GM11168 (cell line): ENCODE data around the gene CTNNBL1.

ENCODE experiments used
- in situ Hi-C: fragments of 300-500 bp; cut with MboI; formaldehyde crosslinking; loops from one replicate; pipeline ENCODE4 v1.12.0; 2022; ENCODE audit warnings: low sequenced_read_pairs; ENCODE audit not compliant: unreplicated experiment

Gene CTNNBL1

DNA sequence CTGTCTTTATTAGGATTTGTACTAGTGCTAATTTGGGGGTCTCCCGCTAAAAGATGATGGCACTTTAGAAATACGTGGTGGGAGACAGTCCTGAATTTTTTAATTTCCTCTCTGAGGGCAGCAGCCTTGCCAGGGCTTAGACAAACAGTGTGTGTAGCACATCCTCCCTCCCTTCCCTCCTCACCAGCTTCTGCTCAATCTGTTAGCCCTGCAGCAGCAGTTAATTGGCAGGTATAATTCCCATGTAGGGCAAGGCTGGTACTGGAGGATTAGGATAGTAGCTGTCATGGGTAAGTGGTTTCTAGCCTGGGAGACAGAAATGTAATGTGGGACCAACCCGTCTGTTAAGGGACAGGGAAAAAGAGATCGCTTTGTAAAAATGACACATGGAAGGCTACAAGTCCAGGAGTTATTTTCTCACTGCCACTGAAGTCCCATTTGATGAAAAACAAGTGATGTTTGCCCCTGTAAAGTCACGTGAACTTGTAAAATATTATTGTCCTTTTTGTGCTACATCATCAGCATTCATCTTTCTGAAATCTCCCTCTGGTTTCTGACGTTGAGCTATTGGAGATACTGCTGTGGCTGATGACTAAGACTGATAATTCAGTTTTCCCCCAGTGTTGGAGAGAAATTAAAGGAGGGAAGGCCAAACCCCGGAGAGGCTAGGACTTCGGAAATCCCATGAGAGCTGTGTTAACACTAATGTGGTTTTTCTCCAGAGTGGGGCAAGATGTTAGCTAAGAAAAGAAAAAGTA lies 40.6 kb downstream of the CTNNBL1 start:
- in situ Hi-C loops = no loop called here

DNA sequence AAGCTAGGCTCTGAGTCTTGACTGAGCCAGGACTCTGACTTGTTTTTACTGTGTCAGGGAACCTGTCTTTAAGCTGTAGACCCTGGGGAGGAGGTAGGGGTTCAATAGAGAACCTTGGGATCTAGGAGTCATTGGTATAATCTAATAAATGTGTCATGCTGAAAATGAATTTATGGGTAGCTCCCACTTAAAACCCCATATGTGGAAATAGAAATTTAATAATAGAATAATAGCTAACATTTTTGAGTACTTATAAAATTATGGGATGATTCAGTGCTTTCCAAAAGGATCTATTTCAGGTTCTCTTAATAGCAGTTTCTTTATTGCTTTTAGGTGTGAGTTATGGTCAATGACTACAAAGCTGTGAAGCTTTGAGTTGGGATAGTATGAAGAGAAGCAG lies 41.7 kb downstream of the CTNNBL1 start:
- in situ Hi-C loops = no loop called here

DNA sequence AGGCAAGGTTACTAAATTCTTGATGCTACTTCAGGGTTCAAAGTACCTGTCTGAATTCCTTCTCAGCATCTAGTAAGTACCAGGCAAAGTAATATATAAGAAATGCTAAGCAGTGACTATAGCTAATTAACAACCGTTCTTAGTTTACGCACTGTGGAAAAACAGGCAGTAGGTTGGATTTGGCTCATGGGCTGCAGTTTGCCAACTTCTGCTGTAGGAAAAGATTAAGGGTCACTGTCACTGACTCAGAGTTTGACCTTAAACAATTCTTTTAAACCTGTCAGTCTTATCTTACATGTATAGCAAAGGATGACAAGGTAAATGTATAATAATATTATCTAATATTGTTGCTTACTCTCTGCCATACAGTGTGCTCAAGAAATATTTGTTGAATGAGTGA lies 42.3 kb downstream of the CTNNBL1 start:
- in situ Hi-C loops = no loop called here

GRCh38 chr20:37737826-37738420 lies 44.1 kb downstream of the CTNNBL1 start:
- in situ Hi-C loops = no loop called here

- in situ Hi-C loops = no loop called here
These were observed 47.2 kb downstream of the CTNNBL1 start for GRCh38 chr20:37741055-37741454.

- in situ Hi-C loops = no loop called here
These were observed 47.7 kb downstream of the CTNNBL1 start for GRCh38 chr20:37741570-37741969.

DNA sequence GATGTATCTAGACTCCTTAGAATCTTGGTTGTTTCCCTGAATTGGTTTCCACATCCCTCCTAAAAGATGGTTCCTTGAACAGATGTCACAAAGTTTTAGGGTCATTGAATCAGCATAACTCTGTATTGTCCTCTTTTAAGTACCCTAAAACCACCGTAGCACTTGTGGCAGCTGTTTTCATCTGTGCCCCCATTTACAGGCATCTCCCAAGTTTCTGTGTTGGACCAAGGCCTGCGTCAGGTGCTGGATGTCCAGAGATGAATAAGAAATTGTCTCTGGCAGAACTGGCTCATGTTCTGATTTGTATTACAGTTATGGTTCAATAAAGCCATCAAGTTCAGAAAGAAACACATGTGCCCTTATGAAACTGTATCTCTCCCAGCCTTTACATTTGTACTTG lies 48.3 kb downstream of the CTNNBL1 start:
- in situ Hi-C loops = no loop called here

DNA sequence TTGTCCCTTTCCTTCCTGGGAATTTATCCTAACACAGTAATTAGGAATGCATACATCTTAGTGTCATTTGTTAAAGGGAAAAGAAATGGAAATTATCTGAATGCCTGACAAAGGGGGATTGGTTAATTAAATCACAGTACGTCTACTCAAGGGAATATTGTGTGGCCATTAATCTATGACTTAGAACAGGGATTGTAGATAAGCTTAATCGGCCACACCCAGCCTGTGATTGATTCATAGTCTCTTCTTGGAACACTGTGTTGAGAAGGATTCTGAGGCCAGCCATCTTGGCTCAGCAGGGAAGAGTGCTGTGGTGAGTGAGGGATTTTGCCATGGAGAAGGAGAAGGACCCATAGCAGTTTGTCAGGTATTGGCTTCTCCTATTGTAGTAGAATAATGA lies 50.5 kb downstream of the CTNNBL1 start:
- in situ Hi-C loops = no loop called here

GRCh38 chr20:37745553-37745952 lies 51.7 kb downstream of the CTNNBL1 start:
- in situ Hi-C loops = no loop called here

DNA sequence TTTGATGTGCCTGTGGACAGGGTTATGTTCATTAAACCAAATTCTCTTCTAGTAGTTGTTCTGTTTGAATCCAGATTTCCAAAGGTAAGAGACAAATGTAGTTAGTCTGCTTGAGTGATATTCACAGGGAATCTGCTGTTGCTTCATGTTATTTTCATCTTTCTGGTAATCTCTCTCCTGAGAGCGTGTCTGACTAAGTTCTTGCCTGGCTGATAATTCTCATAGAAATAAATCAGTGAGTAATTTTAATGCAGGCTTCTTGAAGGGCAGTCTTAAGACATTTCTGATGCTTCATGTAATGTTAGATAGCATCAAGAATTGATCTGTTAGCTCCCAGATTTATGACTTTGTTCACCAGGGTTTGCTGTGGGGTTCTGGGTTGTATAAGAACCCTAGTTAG lies 54.2 kb downstream of the CTNNBL1 start:
- in situ Hi-C loops = no loop called here

GRCh38 chr20:37749218-37749617 lies 55.4 kb downstream of the CTNNBL1 start:
- in situ Hi-C loops = no loop called here

- in situ Hi-C loops = no loop called here
These were observed 56.0 kb downstream of the CTNNBL1 start for GRCh38 chr20:37749620-37750403.

- in situ Hi-C loops = no loop called here
These were observed 61.8 kb downstream of the CTNNBL1 start for GRCh38 chr20:37755665-37756064.

- in situ Hi-C loops = no loop called here
These were observed 62.4 kb downstream of the CTNNBL1 start for GRCh38 chr20:37756234-37756633.

- in situ Hi-C loops = no loop called here
These were observed 63.7 kb downstream of the CTNNBL1 start for GRCh38 chr20:37757550-37757949.

DNA sequence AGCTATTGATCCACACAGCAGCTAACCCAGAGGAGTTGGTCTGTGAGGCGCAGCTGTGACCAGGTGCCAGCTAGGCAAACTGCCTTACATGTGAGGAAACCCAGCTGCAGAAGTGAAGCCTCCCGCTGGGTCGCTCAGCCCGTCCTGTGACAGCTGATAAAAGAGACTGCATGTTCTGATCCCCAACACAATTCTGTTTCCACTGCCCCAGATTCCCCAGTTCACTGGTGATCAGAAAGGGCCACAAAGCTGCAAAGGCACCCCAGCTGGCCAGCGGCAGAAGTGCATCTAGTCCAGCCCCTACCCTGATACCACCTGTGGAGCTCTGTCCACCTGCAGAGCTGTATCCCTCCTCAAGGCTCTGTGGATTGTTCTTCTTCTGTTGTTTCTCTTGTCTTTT lies 64.5 kb downstream of the CTNNBL1 start:
- in situ Hi-C loops = no loop called here

DNA sequence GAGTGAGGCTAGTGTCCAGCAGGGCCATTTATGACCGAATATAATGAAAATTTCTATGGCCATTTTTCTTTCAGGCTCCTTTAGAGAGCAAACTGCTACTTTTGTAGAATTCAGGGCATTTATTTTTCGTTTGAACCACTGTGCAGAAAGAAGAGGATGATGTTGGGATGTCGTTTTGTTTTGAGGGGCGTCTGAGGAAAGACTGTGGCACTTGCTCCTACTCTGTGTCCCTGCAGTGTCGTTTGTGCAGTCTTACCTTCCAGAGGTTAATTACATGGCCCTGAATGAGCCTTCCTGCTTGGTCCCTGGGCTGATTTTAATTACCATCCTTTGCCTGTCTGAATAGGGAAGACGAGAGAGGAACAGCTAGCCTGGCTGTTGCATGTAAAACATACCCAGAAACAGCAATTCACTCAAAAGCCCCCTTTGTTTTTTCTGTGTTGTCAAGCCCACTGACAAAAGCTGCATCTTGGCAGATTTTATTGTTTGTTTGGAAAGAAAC lies 65.3 kb downstream of the CTNNBL1 start:
- in situ Hi-C loops = no loop called here

- in situ Hi-C loops = no loop called here
These were observed 66.0 kb downstream of the CTNNBL1 start for GRCh38 chr20:37759761-37760209.

DNA sequence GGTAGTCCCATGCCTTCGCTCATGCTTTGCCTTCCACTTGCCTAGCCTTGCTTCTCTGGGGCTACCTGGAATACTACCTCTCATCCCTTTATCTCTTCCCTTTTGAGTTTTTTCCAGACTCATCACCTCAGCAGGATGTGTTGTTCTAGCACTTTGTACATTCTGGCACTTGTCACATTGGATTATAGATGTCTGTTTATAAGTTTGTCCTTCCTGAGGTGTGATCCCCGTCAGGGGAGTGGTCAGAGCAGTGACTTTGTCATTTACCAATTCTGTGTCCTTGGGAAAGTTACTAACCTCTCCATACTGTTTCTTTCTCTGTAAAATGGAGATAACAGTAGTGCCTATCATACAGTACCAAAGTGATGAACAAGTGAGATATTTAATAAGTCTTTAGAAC lies 66.5 kb downstream of the CTNNBL1 start:
- in situ Hi-C loops = no loop called here

DNA sequence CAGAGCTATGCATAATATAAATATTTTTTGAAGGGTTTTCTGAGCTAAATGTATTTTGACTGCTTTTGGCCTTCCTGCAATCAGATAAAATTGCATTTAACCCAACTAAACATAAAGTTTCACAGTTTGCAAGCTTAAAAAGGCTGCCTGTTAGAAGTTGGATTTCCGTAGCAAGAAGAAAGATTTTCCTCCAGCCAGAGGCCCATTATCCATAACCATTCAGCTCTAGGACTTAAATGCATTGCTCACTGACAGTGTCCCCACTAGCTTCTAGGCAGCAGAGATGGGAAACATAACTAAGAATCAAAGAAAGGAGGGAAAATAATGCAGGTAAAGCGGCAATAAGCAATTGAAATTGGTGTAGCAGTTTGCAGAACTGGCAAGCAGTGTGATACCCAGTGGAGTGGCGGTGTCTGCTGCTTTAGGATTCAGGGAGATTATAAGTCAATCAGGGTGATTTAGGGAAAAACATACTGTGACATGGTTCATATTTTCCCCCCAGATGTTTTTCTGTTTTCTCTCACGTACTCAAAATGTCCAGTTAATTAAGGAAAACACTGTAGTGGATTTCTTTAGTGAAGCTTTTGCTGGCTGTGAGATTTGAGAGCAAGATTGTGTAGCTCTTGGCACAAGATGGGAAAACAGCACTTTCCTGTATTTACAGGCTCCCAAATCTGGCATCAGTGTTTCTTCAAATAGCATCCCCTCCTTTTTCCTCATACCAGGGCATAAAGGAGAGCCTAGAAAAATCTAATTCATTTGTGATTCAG lies 69.1 kb downstream of the CTNNBL1 start:
- in situ Hi-C loops = no loop called here
